ENCODE results near the gene ANO3. TPM values are rescaled to one million over a fixed set of nuclear protein-coding genes. Genes with fewer than 3 reads are reported as not detected.

ANO3 gene
- total RNA-seq, 1 donor from 2014 or later = not detected

- Histone ChIP-seq H3K27me3 (no peaks in the 10 kb centered on the region), H3K4me1 (peaks cover 7% of the 10 kb centered on the region), H3K9me3 (no peaks in the 10 kb centered on the region), H3K4me3 (no peak overlapping the region), H3K36me3 (no peaks in the 10 kb centered on the region), H3K27ac (no peak overlapping the region)
- DNase-seq (ENCODE audit: extremely low spot score in 2 of 2) = no peak
- TF ChIP-seq POLR2A (IDR thresholded peaks at IDR 0.05) (no peak), POLR2AphosphoS5 (IDR thresholded peaks at IDR 0.05; ENCODE audit: insufficient read depth in 1 of 2, low read depth in 1 of 2) (no peak)
- TF ChIP-seq, protein P1, sequence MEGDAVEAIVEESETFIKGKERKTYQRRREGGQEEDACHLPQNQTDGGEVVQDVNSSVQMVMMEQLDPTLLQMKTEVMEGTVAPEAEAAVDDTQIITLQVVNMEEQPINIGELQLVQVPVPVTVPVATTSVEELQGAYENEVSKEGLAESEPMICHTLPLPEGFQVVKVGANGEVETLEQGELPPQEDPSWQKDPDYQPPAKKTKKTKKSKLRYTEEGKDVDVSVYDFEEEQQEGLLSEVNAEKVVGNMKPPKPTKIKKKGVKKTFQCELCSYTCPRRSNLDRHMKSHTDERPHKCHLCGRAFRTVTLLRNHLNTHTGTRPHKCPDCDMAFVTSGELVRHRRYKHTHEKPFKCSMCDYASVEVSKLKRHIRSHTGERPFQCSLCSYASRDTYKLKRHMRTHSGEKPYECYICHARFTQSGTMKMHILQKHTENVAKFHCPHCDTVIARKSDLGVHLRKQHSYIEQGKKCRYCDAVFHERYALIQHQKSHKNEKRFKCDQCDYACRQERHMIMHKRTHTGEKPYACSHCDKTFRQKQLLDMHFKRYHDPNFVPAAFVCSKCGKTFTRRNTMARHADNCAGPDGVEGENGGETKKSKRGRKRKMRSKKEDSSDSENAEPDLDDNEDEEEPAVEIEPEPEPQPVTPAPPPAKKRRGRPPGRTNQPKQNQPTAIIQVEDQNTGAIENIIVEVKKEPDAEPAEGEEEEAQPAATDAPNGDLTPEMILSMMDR (IDR thresholded peaks at IDR 0.05) = no peak
- intact Hi-C loops (cut with DNase I) = no loop called here
Measured at GRCh38 chr11:26332572-26332915, 614 bp downstream of the ANO3 start.

GRCh38 chr11:26333906-26334305 is 2.0 kb downstream of the ANO3 start:
- Histone ChIP-seq H3K36me3 (no peaks in the 10 kb centered on the region), H3K27ac (no peak overlapping the region), H3K9me3 (no peaks in the 10 kb centered on the region), H3K4me1 (peaks cover 7% of the 10 kb centered on the region), H3K4me3 (no peak overlapping the region), H3K27me3 (no peaks in the 10 kb centered on the region)
- DNase-seq (ENCODE audit: extremely low spot score in 2 of 2) = no peak
- TF ChIP-seq, protein P1 (IDR thresholded peaks at IDR 0.05) = no peak
- TF ChIP-seq POLR2AphosphoS5 (IDR thresholded peaks at IDR 0.05; ENCODE audit: insufficient read depth in 1 of 2, low read depth in 1 of 2) (no peak), POLR2A (IDR thresholded peaks at IDR 0.05) (no peak)
- intact Hi-C loops (cut with DNase I) = no loop called here

DNA sequence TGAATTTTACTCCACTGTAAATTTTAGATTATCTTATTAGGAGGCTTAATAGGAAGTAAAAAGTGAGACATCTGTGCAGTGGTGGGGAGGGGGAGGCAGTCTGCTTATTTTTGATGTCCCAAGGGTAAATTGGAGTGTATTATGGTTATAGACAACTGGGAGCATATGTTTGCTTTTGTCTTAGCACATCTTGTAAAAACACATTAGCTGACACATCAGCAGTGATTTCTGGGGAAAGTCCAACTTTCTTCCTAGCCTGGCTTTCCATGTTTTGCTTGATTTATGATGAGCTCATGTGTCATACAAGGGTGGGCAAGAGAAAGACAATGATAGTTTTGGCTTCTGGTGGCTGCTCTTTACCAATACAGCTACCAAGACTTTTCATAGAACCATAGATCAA is 4.0 kb downstream of the ANO3 start:
- no peaks in the 10 kb centered on the region for H3K27me3 ChIP-seq
- TF ChIP-seq POLR2AphosphoS5 (IDR thresholded peaks at IDR 0.05; ENCODE audit: insufficient read depth in 1 of 2, low read depth in 1 of 2) (no peak), POLR2A (IDR thresholded peaks at IDR 0.05) (no peak)
- TF ChIP-seq, protein P1 (IDR thresholded peaks at IDR 0.05) = no peak
- no peaks in the 10 kb centered on the region for H3K36me3 ChIP-seq
- no peak for DNase-seq (ENCODE audit: extremely low spot score in 2 of 2)
- H3K27ac ChIP-seq = no peak overlapping the region
- no peaks in the 10 kb centered on the region for H3K9me3 ChIP-seq
- intact Hi-C loops (cut with DNase I) = no loop called here
- H3K4me1 ChIP-seq = peaks cover 7% of the 10 kb centered on the region
- H3K4me3 ChIP-seq = no peak overlapping the region

DNA sequence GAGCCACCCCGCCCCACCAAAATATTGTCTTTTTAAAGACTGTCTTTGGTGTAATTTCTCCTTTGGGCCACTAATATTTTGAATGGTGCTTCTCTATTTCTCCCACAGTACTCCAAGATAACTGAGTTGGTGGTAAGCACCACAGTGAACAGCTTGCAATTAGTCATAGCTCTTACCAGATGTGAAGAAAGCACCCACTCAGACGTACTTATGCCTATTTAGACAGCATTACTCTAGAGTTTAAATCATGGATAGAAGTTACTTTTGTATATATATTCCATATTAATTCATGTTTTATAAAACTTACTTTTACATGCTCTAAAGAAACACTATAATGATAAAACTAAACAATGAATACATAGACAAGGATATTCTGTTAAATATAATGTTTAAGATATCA is 12.7 kb downstream of the ANO3 start:
- Histone ChIP-seq H3K27ac (no peak overlapping the region), H3K27me3 (no peaks in the 10 kb centered on the region), H3K4me1 (no peaks in the 10 kb centered on the region), H3K36me3 (no peaks in the 10 kb centered on the region), H3K4me3 (no peak overlapping the region), H3K9me3 (no peaks in the 10 kb centered on the region)
- TF ChIP-seq POLR2A (IDR thresholded peaks at IDR 0.05) (no peak), POLR2AphosphoS5 (IDR thresholded peaks at IDR 0.05; ENCODE audit: insufficient read depth in 1 of 2, low read depth in 1 of 2) (no peak)
- TF ChIP-seq, protein P1 (IDR thresholded peaks at IDR 0.05) = no peak
- DNase-seq (ENCODE audit: extremely low spot score in 2 of 2) = no peak
- intact Hi-C loops (cut with DNase I) = no loop called here

GRCh38 chr11:26348776-26349175 is 16.8 kb downstream of the ANO3 start:
- Histone ChIP-seq H3K27me3 (no peaks in the 10 kb centered on the region), H3K4me3 (no peak overlapping the region), H3K36me3 (no peaks in the 10 kb centered on the region), H3K9me3 (no peaks in the 10 kb centered on the region), H3K27ac (no peak overlapping the region), H3K4me1 (no peaks in the 10 kb centered on the region)
- intact Hi-C loops (cut with DNase I) = no loop called here
- no peak for DNase-seq (ENCODE audit: extremely low spot score in 2 of 2)
- TF ChIP-seq POLR2AphosphoS5 (IDR thresholded peaks at IDR 0.05; ENCODE audit: insufficient read depth in 1 of 2, low read depth in 1 of 2) = no peak
- TF ChIP-seq, protein P1 (IDR thresholded peaks at IDR 0.05) = no peak
- TF ChIP-seq POLR2A (IDR thresholded peaks at IDR 0.05) = no peak

All from vagina (tissue), 2 donors.